Measurements from ENCODE around the gene EHMT1. TPM values are rescaled to one million over a fixed set of nuclear protein-coding genes. Genes with fewer than 3 reads are reported as not detected.
A peak's percentile ranks its signal among the peaks of the same experiment; 100 is the strongest.

EHMT1 gene
- total and polyA plus RNA-seq, 10 of the 15 experiments (the other 5 are each of a cell fraction or from before 2014, with no cell fraction given) = 2.9 to 100 (median 48.1) TPM

- WGBS (ENCODE audit: insufficient coverage, insufficient replicate concordance, low lambda C conversion rate, missing lambda C conversion rate) = 96% methylated on average over 9 of the region's 9 CpGs
- H3K27me3 ChIP-seq (replicated peaks in 1 of 2; ENCODE audit: control insufficient read depth in 2 of 2, insufficient read depth in 2 of 2, low read length in 1 of 2) = no peaks in the 10 kb centered on the region
- TSS peak; percentile 27 for BruUV-seq (replicated peaks)
- H3K36me3 ChIP-seq (ENCODE audit: control insufficient read depth in 2 of 2, insufficient read depth in 2 of 2, low read length in 1 of 2) = peaks cover 34 to 48% of the 10 kb centered on the region in 2 experiments
- CTCF ChIA-PET = no interaction called here
- intact Hi-C loops (cut with micrococcal nuclease; ENCODE audit: unreplicated experiment) = no loop called here
- H2AFZ ChIP-seq (ENCODE audit: control insufficient read depth, low read depth, low read length) = no peak overlapping the region
- no peak overlapping the region for H3K27ac ChIP-seq (ENCODE audit: control insufficient read depth, insufficient read depth)
- H4K20me1 ChIP-seq (ENCODE audit: control insufficient read depth, insufficient read depth) = no peaks in the 10 kb centered on the region
- FAIRE-seq = no peak
- no peak overlapping the region for H3K4me2 ChIP-seq (ENCODE audit: control insufficient read depth, insufficient read depth)
- DNase-seq (ENCODE audit: low read depth, low spot score) = no peak
- H3K4me1 ChIP-seq (ENCODE audit: control insufficient read depth, insufficient read depth, low read length) = peaks cover 26% of the 10 kb centered on the region
- in situ Hi-C loops (cut with MboI) = no loop called here
- SMC1A ChIA-PET (ENCODE audit: uncharacterized antibody, unreplicated experiment) = no interaction called here
- ATAC-seq = no peak
- POLR2A ChIA-PET = no interaction called here
- no peak overlapping the region for H3K9ac ChIP-seq (ENCODE audit: control insufficient read depth, insufficient read depth, low read length)
- TF ChIP-seq STAT3 (IDR thresholded peaks at IDR 0.05; ENCODE audit: low read depth, low read length) = no peak
- no peak for TF ChIP-seq ZBED1 (IDR thresholded peaks at IDR 0.05; ENCODE audit: borderline replicate concordance)
- TF ChIP-seq ZSCAN29 (IDR thresholded peaks at IDR 0.05) = no peak
- TF ChIP-seq POLR2A (IDR thresholded peaks at IDR 0.05; ENCODE audit: low read depth, low read length) = 0 out of 2 replicates have a peak, but pooled peaks have one; percentile 22
- no peaks in the 10 kb centered on the region; the same call in 1 of the 2 replicates for H3K79me2 ChIP-seq (ENCODE audit: control insufficient read depth, insufficient read depth, low read length)
- H3K9me3 ChIP-seq (replicated peaks; ENCODE audit: control insufficient read depth, insufficient read depth, low read length) = peaks cover 1% of the 10 kb centered on the region; the same call in 2 of the 3 replicates
- no peak overlapping the region for H3K4me3 ChIP-seq
- RAD21 ChIA-PET (ENCODE audit: unreplicated experiment) = no interaction called here
These were observed 193.7 kb downstream of the EHMT1 start for GRCh38 chr9:137812356-137813023.

- H3K27ac ChIP-seq (ENCODE audit: control insufficient read depth, insufficient read depth) = no peak overlapping the region
- H4K20me1 ChIP-seq (ENCODE audit: control insufficient read depth, insufficient read depth) = no peaks in the 10 kb centered on the region
- H3K9ac ChIP-seq (ENCODE audit: control insufficient read depth, insufficient read depth, low read length) = no peak overlapping the region
- BruUV-seq (replicated peaks) = no TSS peak
- peaks cover 22% of the 10 kb centered on the region for H3K4me1 ChIP-seq (ENCODE audit: control insufficient read depth, insufficient read depth, low read length)
- intact Hi-C loops (cut with micrococcal nuclease; ENCODE audit: unreplicated experiment) (no loop called here), in situ Hi-C loops (cut with MboI) (no loop called here)
- peaks cover 40 to 53% of the 10 kb centered on the region in 2 experiments for H3K36me3 ChIP-seq (ENCODE audit: control insufficient read depth in 2 of 2, insufficient read depth in 2 of 2, low read length in 1 of 2)
- ATAC-seq = no peak
- H3K79me2 ChIP-seq (ENCODE audit: control insufficient read depth, insufficient read depth, low read length) = no peaks in the 10 kb centered on the region; the same call in 1 of the 2 replicates
- no peak overlapping the region for H3K4me3 ChIP-seq
- H3K4me2 ChIP-seq (ENCODE audit: control insufficient read depth, insufficient read depth) = no peak overlapping the region
- no peak for FAIRE-seq
- no peak for DNase-seq (ENCODE audit: low read depth, low spot score)
- H3K9me3 ChIP-seq (replicated peaks; ENCODE audit: control insufficient read depth, insufficient read depth, low read length) = peaks cover 3% of the 10 kb centered on the region; the same call in 2 of the 3 replicates
- POLR2A ChIA-PET = no interaction called here
- WGBS (ENCODE audit: insufficient coverage, insufficient replicate concordance, low lambda C conversion rate, missing lambda C conversion rate) = 99% methylated on average over 19 of the region's 19 CpGs
- CTCF ChIA-PET = no interaction called here
- TF ChIP-seq TCF3 (IDR thresholded peaks at IDR 0.05; ENCODE audit: borderline replicate concordance, insufficient read depth, low read depth, low read length) = 0 out of 2 replicates have a peak, but pooled peaks have one; percentile 35
- TF ChIP-seq BCLAF1 (IDR thresholded peaks at IDR 0.05) = no peak
- TF ChIP-seq JUND (IDR thresholded peaks at IDR 0.05; ENCODE audit: low read depth, low read length) = no peak
- TF ChIP-seq NFXL1 (IDR thresholded peaks at IDR 0.05; ENCODE audit: borderline replicate concordance) = no peak
- TF ChIP-seq BCL3 (IDR thresholded peaks at IDR 0.05; ENCODE audit: borderline replicate concordance, insufficient read depth, low read depth, low read length, poor library complexity, severe bottlenecking) = peak; percentile 63
- no peaks in the 10 kb centered on the region for H3K27me3 ChIP-seq (replicated peaks in 1 of 2; ENCODE audit: control insufficient read depth in 2 of 2, insufficient read depth in 2 of 2, low read length in 1 of 2)
- no peak overlapping the region for H2AFZ ChIP-seq (ENCODE audit: control insufficient read depth, low read depth, low read length)
- SMC1A ChIA-PET (ENCODE audit: uncharacterized antibody, unreplicated experiment) = no interaction called here
- RAD21 ChIA-PET (ENCODE audit: unreplicated experiment) = no interaction called here
These were observed 194.4 kb downstream of the EHMT1 start for GRCh38 chr9:137813167-137813566.

Data from GM12878 (cell line).